ENCODE data around the gene ACTL7B.

DNA sequence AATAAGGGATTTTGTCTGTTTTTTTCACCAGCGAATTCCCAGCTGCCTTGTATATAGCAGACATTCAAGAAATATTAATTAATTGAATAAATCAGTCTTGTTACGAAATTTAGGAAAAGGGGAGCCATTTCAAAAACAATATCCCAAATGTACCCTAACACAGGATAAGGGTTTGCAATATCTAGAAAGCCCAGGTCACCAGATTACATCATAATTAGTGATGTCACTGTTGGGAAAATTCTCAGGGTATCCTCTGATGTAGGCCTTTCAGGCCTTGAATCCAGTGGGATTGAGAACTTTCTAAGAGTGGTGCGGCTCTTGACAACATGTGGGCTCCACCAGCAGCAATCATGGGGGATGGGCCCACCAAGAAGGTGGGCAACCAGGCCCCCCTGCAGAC lies 6.2 kb upstream of the ACTL7B start, which contains the start of gene ACTL7A:
- TF ChIP-seq, protein P1, sequence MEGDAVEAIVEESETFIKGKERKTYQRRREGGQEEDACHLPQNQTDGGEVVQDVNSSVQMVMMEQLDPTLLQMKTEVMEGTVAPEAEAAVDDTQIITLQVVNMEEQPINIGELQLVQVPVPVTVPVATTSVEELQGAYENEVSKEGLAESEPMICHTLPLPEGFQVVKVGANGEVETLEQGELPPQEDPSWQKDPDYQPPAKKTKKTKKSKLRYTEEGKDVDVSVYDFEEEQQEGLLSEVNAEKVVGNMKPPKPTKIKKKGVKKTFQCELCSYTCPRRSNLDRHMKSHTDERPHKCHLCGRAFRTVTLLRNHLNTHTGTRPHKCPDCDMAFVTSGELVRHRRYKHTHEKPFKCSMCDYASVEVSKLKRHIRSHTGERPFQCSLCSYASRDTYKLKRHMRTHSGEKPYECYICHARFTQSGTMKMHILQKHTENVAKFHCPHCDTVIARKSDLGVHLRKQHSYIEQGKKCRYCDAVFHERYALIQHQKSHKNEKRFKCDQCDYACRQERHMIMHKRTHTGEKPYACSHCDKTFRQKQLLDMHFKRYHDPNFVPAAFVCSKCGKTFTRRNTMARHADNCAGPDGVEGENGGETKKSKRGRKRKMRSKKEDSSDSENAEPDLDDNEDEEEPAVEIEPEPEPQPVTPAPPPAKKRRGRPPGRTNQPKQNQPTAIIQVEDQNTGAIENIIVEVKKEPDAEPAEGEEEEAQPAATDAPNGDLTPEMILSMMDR (IDR thresholded peaks at IDR 0.05): no peak
- TF ChIP-seq EZH2 (IDR thresholded peaks at IDR 0.05; ENCODE audit: borderline replicate concordance, insufficient read depth, low read depth, low read length, poor library complexity, severe bottlenecking): no peak

Measured in B cell (primary cell).